ENCODE measurements around the gene ABCE1.
"Not testable (repeated sequence)": the region's sequence is repeated elsewhere in the genome, so short reads cannot be mapped to it uniquely, and the experiment has no call there.

The ABCE1 gene

GRCh38 chr4:145103496-145103895 lies 5.4 kb downstream of the ABCE1 start:
- DNase-seq, result no peak

- no peak for DNase-seq
Measured at GRCh38 chr4:145107126-145107525, 9.0 kb downstream of the ABCE1 start.

GRCh38 chr4:145108128-145108527 lies 10.0 kb downstream of the ABCE1 start:
- no peak for DNase-seq

DNA sequence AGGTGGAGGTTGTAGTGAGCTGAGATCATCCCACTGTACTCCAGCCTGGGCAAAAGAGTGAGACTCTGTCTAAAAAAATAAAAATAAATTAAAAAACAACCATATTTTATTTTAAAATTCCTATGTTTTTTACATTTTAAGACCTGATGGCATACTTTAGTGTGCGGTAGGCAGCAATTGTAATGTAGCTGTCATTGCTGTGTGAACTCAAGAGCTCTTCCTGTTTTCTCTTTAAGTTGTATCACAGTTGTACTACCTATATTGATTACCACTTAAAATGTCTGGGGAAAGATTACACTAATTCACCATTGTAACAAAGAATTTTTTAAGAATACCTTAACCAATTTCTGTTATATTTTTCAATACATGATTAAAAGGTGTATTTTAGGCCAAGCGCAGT lies 27.3 kb downstream of the ABCE1 start:
- no peak for DNase-seq

- no peak for DNase-seq
Measured at GRCh38 chr4:145130130-145130529, 32.0 kb downstream of the ABCE1 start.

DNA sequence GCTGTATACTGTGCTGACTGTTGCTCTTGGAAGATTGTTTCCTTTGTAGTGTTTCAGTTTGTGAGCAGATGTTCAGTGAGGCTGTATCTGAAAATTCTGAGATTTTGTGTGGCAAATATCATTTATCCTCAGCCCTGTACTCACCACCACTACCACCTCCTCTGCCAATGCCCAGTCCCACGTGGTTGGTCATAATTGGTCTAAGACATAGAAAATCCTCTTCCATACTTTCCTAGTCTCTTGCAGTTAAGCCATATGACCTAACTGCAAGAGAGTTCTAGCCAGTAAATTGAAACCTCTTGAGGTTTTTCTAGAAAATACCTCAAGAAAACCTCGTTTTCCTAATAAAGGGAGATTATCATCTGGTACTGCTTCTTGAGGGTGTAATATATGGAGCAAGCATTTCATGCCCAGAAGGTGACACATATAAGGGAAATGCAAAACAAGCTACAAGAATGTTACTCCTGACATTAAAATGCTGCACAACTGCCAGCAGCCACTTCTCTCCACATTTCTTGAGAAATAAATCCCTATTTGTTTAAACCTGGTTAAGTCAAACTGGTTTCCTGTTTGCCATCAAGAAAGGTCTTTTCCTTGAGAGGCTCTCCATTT lies 32.8 kb downstream of the ABCE1 start:
- DNase-seq, result no peak

DNA sequence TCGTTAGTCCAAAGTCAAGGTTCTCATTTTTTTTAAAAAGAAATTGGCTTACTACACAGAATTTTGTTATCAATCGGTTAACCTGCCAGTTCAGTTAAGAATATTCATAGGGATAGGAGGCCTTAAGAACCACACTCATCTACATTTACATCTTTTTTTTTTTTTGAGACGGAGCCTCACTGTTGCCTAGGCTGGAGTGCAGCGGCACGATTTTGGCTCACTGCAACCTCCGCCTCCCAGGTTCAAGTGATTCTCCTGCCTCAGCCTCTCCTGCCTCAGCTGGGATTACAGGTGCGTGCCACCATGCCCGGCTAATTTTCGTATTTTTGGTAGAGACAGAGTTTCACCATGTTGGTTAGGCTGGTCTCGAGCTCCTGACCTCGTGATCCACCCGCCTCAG lies 33.7 kb downstream of the ABCE1 start:
- no peak for DNase-seq

GRCh38 chr4:145132511-145133098 lies 34.5 kb downstream of the ABCE1 start:
- DNase-seq, result no peak

DNA sequence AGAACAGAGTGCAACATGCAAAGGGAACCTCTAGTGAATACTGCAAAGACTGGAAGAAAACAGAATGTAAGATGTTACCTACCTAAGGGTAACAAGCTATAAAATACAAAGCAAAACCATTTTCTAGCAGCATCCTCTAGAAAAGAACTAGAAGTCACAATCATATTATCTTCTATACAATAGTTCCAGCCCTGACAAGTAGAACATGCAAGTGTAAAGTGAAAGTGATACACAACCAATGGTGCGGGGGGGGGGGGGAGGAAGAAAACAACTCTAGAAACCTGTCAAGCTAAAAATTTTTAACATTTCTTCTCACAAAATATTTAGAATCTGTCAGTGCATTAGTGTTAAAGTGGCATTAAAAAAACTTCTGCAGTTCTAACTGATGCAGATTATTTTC lies 38.1 kb downstream of the ABCE1 start:
- not testable (repeated sequence) for DNase-seq

- DNase-seq, result no peak
Measured at GRCh38 chr4:145148980-145149379, 50.9 kb downstream of the ABCE1 start.

GRCh38 chr4:145153181-145153903 lies 55.2 kb downstream of the ABCE1 start:
- no peak for DNase-seq

DNA sequence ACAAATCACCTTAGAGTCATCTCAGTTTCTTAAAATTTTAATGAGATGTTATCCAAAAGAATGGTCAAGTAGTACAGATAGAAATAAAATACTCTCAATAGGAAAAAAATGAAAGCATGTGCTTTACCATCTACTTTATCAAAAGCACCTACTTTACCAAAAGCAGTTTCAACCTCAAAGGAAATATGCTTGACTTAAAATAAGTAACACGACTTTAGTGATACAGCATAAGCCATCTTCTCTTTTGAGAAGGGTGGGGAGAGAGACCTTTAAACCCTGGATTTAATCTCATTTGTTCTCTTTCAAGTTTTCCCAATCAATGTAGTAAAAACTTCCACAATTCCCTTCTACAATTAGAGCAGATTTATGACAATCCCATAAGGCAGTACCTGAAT lies 55.8 kb downstream of the ABCE1 start:
- DNase-seq, result no peak

- DNase-seq, result peak; percentile 25
Measured at GRCh38 chr4:145154573-145154972, 56.5 kb downstream of the ABCE1 start.

- no peak for DNase-seq
Measured at GRCh38 chr4:145155268-145155870, 57.3 kb downstream of the ABCE1 start.

- DNase-seq, result no peak
Measured at GRCh38 chr4:145156986-145157385, 58.9 kb downstream of the ABCE1 start.

- no peak for DNase-seq
Measured at GRCh38 chr4:145161549-145161948, 63.4 kb downstream of the ABCE1 start.

DNA sequence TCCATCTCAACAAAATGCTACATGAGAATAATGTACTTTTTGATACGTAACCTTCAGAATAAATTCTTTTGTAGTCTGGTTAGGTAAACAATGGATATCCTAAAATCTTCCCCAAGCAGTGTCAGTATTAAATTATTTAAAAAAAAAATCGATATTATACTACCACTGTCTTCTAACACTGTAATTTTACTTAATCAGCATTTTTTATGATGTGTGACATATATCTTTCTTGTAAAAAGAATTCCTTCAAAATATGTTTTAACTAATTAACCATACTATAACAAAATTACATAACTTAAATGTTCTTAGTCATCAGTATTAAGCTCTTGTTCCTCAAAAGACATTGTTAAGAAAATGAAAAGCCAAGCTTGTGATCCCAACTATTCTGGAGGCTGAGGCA lies 69.8 kb downstream of the ABCE1 start:
- no peak for DNase-seq

- no peak for DNase-seq
Measured at GRCh38 chr4:145168581-145169187, 70.6 kb downstream of the ABCE1 start.

DNA sequence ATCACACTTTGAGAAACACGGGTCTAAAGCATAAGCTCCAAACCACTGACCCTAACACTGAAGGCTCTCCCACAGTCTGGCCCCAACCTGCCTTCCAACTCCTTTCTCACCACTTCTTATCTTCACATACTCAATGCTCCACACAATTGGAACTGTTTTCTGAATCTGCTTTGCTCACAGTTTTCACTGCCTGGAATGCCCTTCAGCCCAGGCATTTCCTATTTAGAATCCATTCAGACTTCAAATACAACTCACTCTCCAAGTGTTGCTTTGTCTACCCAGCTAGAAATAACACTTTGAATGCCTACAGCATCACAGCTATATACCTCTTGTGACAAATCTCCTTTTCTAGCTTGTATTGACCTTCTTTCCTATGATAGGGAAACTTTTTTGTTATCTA lies 72.1 kb downstream of the ABCE1 start:
- DNase-seq, result no peak

- no peak for DNase-seq
Measured at GRCh38 chr4:145171911-145172310, 73.8 kb downstream of the ABCE1 start.

- DNase-seq, result no peak
Measured at GRCh38 chr4:145176641-145177432, 78.7 kb downstream of the ABCE1 start.

DNA sequence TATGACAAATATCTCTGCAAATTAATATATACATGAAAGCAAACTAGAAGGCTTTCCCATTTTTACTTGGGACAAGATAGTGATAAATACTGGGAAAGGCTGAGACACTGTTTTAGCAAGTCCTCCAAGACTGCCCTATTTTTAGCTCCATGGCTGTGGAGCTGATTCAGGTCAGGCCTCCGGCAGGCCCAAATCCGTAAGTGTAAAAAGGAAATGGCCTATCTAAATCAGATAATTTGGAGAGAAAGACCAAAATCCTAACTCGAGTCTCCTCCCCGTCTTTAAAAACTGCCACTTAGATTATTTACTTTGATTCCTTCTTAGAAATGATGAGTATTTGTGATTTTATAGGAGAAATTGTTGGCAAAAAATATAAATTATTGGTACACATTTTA lies 79.4 kb downstream of the ABCE1 start:
- DNase-seq, result no peak

Data from femur (tissue), 1 donor.